PC-9 (cell line): ENCODE data around the gene SMIM9.

Experiments
- EZH2 ChIP-seq: fragments of 200-600 bp; sonication (generic); IDR thresholded peaks from 2 replicates; pipeline ENCODE4 v1.8.0; 2017; ENCODE audit warnings: antibody characterized with exemption, low read depth
- TF ChIP-seq, protein P1 (sequence below): fragments of 200-600 bp; sonication (generic); conservative IDR thresholded peaks from 2 replicates; pipeline ENCODE4 v1.6.1; 2017; ENCODE audit warnings: mixed run types, antibody characterized with exemption, mild to moderate bottlenecking, moderate library complexity

- TF ChIP-seq, protein P1, sequence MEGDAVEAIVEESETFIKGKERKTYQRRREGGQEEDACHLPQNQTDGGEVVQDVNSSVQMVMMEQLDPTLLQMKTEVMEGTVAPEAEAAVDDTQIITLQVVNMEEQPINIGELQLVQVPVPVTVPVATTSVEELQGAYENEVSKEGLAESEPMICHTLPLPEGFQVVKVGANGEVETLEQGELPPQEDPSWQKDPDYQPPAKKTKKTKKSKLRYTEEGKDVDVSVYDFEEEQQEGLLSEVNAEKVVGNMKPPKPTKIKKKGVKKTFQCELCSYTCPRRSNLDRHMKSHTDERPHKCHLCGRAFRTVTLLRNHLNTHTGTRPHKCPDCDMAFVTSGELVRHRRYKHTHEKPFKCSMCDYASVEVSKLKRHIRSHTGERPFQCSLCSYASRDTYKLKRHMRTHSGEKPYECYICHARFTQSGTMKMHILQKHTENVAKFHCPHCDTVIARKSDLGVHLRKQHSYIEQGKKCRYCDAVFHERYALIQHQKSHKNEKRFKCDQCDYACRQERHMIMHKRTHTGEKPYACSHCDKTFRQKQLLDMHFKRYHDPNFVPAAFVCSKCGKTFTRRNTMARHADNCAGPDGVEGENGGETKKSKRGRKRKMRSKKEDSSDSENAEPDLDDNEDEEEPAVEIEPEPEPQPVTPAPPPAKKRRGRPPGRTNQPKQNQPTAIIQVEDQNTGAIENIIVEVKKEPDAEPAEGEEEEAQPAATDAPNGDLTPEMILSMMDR: no peak
- TF ChIP-seq EZH2: no peak
Measured at GRCh38 chrX:154829926-154830442, 4.5 kb downstream of the SMIM9 start.
